ENCODE results near the gene KCTD8.

GRCh38 chr4:44279469-44279868 lies 169.1 kb downstream of the KCTD8 start:
- TF ChIP-seq CTCF (IDR thresholded peaks at IDR 0.05; ENCODE audit: borderline replicate concordance, extremely low read depth, low read length, poor library complexity, severe bottlenecking) (no peak), EZH2 (IDR thresholded peaks at IDR 0.05; ENCODE audit: borderline replicate concordance, low read depth, low read length, severe bottlenecking) (no peak)
